ENCODE data around the gene COL5A1.

DNA sequence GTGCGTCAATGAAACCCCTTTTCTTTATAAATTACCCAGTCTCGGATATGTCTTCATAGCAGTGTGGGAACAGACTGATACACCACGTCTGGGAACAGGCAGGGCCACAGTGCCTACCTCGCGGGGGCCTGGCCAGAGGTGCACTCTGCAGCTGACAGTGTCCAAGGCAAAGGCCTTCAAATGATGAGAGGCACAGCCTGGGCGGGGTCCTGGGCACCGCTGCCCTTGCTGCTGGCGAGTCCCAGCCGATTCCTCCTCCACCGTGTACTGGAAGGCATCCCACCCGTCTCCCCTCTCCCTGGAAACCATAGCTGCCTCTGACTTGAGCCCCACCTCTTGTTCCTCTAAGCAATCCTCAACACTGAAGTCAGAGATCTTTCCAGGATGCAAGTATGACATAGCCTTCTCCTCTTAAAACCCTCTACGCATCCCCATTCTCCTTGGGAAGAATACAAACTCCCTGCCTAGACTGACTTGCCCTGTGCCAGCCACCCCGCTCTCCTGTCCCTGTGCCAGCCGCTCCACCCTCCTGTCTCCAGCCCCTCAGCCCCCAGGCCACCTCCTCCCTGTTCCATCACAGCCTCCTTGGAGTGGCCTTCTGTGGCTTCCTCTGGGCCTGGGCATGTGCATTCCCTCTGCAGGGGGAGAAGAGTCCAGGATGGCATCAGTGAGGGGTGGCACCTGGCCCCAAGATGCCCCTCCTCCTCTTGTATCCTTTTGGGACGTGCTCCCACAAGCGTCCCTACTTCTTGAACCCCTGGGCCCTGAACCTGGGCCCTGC lies 8.1 kb upstream of the COL5A1 start:
- no peak for TF ChIP-seq POLR2AphosphoS5 (IDR thresholded peaks at IDR 0.05)
- no peak for TF ChIP-seq EP300 (IDR thresholded peaks at IDR 0.05; ENCODE audit: low read depth)
- TF ChIP-seq POLR2A (IDR thresholded peaks at IDR 0.05) = no peak
